ENCODE measurements around the gene VPS16.

Gene VPS16

DNA sequence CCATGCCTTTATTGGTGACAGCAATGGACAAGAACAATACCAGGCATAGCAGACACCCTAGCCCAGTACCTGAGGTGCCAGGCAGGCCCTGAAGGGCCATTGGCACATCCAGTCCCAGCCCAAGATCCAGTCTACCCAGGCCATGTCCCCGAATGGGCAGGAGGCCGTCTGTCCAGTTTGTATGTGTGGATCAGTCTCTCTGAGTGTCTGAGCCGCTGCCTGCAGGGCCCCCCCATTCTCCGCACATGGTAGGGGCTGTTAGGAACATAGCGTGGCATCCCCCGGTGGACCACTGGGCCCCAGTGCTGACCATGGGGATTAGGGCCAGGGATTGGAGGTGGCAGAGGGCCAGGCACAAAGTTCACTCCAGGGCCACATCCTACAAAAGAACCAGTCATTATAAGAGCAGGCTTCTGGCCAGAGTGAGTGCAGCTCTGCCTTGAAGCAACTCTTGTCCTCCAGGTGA, 5.2 kb upstream of the VPS16 start:
- no peak for DNase-seq (ENCODE audit: low read depth)
- no peak for TF ChIP-seq CTCF (IDR thresholded peaks at IDR 0.05; ENCODE audit: control insufficient read depth, insufficient read depth, low read depth, low read length, missing control alignments)
- no peak overlapping the region for H3K4me3 ChIP-seq (ENCODE audit: control insufficient read depth, low read depth, low read length)

DNA sequence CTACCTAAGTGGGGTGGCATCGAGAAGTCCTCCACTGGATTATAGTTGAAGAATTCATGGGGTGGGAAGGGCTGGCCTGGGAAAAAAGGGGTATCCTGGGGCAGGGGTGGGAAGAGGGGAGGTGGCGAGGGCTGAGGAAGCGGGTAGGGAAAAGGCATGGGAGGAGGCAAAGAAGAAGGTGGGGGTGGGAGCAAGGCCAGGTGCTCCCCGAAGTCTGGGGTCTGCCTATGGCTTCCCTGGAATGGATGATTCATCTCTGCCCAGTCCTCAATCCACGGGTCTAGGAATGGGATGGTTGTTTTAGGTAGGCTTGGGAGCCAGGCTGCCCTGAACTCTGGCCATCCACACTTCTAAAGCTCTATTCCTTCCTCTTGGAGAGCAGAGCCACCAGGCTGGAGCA, 4.5 kb upstream of the VPS16 start:
- no peak overlapping the region for H3K4me3 ChIP-seq (ENCODE audit: control insufficient read depth, low read depth, low read length)
- DNase-seq (ENCODE audit: low read depth) = no peak
- no peak for TF ChIP-seq CTCF (IDR thresholded peaks at IDR 0.05; ENCODE audit: control insufficient read depth, insufficient read depth, low read depth, low read length, missing control alignments)

DNA sequence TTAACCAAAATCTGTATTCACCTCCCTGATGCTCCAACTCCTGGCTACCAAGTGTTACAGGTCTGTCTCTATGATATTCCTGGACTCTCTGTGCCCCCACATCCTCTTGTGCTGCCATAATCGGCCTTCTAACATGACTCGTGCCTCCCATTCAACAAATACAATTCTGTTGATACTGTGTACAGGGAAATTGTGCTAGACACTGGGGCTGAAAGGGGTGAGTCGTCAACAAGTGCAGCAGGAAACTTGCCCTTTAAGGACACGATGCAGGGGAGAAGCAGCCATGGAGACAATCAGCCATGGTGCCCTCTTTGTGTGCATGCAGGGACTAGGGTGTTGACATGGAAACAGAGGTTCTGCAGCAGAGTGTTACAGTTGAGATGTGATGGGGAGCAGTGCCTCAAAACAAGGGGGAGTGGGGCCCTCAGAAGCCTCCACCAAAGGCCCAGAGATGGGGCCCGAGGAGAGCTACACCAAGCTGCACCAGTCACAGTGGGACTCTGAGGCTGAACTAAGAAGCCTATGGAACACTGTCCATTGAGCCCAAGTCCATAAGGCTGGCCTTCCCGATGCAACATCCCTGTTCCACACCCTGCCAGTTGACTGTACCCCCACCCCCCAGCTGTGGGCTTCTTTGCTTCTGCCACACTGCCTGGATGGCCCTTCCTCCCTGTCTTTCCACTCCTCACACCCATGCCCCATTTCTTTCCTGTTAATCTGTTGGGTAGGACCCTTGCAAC, 3.2 kb upstream of the VPS16 start:
- no peak overlapping the region for H3K4me3 ChIP-seq (ENCODE audit: control insufficient read depth, low read depth, low read length)
- no peak for TF ChIP-seq CTCF (IDR thresholded peaks at IDR 0.05; ENCODE audit: control insufficient read depth, insufficient read depth, low read depth, low read length, missing control alignments)
- no peak for DNase-seq (ENCODE audit: low read depth)

GRCh38 chr20:2838170-2838797, 2.3 kb upstream of the VPS16 start:
- H3K4me3 ChIP-seq (ENCODE audit: control insufficient read depth, low read depth, low read length) = no peak overlapping the region
- TF ChIP-seq CTCF (IDR thresholded peaks at IDR 0.05; ENCODE audit: control insufficient read depth, insufficient read depth, low read depth, low read length, missing control alignments) = no peak
- DNase-seq (ENCODE audit: low read depth) = no peak

DNA sequence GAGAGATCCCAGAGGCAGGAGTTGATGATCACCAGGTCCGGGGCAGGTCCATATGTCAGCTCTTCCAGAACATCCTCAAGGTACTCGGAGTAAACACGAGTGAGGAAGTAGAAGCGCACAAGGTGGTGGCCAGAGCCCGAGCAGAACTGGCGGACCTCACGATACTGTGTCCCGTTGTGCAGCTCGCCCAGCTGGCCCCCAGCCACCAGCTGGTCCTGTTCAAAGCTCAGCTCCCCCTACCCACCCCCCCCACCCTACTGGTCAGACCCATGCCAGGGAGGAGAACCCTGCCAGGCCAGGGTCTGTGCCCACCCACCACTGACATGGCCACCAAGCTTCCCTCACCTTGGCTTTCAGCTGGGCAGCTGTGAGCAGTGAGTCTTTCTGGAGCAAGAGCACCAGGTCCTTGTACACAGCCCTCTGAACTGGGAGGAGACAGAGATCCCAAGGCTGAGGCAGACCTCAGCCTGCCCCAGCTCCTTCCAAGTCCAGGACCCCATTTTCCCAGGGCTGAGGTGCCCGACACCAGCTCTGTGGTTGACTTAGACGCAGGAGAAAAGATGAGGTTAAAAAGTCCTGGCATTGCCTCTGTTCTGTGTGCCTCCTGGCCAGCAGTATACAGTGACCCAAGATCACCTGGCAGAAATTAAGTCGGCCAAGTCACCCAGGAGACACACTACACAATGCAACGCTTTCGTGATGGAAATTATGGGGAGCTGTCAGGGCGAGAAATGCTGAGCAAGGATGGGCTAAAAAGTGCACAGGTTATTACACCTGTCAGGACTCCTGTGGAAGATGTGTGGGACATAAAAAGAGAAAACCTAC, 1.5 kb upstream of the VPS16 start:
- H3K4me3 ChIP-seq (ENCODE audit: control insufficient read depth, low read depth, low read length) = no peak overlapping the region
- no peak for DNase-seq (ENCODE audit: low read depth)
- no peak for TF ChIP-seq CTCF (IDR thresholded peaks at IDR 0.05; ENCODE audit: control insufficient read depth, insufficient read depth, low read depth, low read length, missing control alignments)

DNA sequence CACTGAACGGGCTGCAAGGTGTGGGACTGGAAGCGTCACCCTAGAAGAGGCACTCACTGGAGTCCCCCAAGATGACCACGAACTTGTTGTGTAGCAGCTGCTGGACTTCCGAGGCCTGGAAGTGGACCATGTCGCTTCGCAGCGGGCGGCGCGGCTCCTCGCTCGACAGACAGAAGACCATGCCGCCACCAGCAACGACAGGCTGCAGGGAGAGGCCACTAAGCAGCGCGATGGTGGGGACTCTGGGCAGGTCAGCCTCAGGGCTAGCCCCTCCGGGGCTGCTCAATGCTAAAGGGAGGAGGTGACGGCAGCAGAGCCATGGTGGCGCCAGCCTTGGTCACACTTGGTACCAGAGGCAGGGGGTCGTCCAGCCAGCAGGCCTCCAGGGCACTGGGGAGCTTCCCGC, 810 bp upstream of the VPS16 start:
- TF ChIP-seq CTCF (IDR thresholded peaks at IDR 0.05; ENCODE audit: control insufficient read depth, insufficient read depth, low read depth, low read length, missing control alignments) = no peak
- DNase-seq (ENCODE audit: low read depth) = no peak
- H3K4me3 ChIP-seq (ENCODE audit: control insufficient read depth, low read depth, low read length) = peak overlapping the region; percentile 92

All from AG09309 (cell line).